ENCODE measurements around the gene NTN4. TPM values are rescaled to one million over a fixed set of nuclear protein-coding genes. Genes with fewer than 3 reads are reported as not detected.

NTN4 gene
- total RNA-seq, 1 donor from 2014 or later = 136 TPM

DNA sequence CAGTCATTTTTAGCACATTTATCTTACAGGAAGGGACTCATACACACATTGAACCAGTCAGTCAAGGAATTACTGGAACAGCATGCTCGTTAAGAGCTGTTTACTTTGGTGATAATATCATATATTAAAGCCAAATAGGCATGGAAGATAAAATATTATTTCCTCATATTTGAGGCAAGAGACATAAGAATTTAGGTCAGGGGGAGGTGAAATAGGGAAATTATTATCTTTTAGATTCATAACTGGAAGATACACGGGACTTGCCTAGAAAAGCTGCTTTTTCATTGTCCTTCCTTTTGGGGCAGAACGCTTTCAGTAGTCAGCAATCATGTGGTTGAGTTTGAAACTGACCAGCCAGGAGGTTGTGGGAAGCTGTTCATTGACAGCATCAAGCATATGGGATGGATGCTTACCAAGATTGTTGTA is 72.5 kb downstream of the NTN4 start:
- H3K27me3 ChIP-seq = no peaks in the 10 kb centered on the region
- no peak overlapping the region for H3K4me3 ChIP-seq
- ATAC-seq (no peak), DNase-seq (no peak)
- TF ChIP-seq, protein P1, sequence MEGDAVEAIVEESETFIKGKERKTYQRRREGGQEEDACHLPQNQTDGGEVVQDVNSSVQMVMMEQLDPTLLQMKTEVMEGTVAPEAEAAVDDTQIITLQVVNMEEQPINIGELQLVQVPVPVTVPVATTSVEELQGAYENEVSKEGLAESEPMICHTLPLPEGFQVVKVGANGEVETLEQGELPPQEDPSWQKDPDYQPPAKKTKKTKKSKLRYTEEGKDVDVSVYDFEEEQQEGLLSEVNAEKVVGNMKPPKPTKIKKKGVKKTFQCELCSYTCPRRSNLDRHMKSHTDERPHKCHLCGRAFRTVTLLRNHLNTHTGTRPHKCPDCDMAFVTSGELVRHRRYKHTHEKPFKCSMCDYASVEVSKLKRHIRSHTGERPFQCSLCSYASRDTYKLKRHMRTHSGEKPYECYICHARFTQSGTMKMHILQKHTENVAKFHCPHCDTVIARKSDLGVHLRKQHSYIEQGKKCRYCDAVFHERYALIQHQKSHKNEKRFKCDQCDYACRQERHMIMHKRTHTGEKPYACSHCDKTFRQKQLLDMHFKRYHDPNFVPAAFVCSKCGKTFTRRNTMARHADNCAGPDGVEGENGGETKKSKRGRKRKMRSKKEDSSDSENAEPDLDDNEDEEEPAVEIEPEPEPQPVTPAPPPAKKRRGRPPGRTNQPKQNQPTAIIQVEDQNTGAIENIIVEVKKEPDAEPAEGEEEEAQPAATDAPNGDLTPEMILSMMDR (IDR thresholded peaks at IDR 0.05) = no peak
- H3K27ac ChIP-seq = no peak overlapping the region
- intact Hi-C loops (cut with DNase I) = no loop called here
- no peaks in the 10 kb centered on the region for H3K4me1 ChIP-seq
- no peaks in the 10 kb centered on the region for H3K9me3 ChIP-seq
- H3K36me3 ChIP-seq = no peaks in the 10 kb centered on the region

DNA sequence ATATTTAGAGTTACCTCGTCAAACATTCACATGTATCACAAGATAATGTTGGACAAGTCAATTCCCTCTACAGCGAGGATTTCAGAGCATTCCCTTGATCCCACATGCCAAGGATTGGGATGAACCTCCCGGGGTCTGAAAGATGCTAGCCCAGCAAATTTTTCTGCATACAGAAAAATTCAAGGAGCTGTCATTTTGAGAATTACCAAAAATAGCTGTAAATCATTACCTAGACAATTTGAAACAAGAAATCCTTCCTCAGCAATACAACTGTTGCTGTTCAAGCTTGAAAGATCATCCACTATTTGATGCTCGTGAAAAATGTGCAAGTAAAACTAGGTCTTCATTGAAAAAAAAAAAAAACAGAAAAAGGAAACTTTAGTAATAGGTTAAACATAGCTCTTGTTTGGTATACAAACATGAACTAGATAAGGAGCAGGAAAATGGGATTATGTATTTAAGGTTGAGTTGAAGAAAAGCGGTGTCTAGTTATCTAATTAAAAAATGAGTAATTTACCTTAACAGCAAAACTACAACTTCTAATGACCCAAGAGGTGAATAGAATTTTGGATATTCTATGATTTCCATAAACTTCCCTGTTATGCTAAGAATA is 73.1 kb downstream of the NTN4 start:
- Histone ChIP-seq H3K4me1 (no peaks in the 10 kb centered on the region), H3K4me3 (no peak overlapping the region), H3K27me3 (no peaks in the 10 kb centered on the region), H3K27ac (no peak overlapping the region), H3K9me3 (no peaks in the 10 kb centered on the region), H3K36me3 (no peaks in the 10 kb centered on the region)
- no peak for DNase-seq
- no peak for ATAC-seq
- intact Hi-C loops (cut with DNase I) = no loop called here
- TF ChIP-seq, protein P1 (IDR thresholded peaks at IDR 0.05) = no peak

DNA sequence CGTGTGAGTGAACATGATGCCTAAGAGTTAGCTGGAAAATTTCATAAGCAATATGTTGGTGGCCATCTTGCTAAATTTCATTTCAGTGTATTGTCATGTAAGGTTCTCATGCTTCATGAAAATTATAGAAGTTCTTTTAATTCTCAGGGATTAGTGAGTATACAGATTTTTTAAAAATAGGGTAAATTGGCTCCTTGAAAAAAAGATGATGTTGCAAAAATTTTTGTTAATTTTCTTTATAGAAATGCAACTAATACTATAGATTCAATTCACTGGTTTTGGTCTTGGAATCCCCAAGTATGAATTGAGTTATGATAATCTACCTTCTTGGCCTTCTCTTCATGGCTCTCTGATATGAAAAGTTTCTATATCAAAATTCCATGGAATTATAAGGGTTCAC is 75.4 kb downstream of the NTN4 start:
- H3K4me3 ChIP-seq = no peak overlapping the region
- H3K4me1 ChIP-seq = no peaks in the 10 kb centered on the region
- H3K27me3 ChIP-seq = no peaks in the 10 kb centered on the region
- no peak for DNase-seq
- H3K36me3 ChIP-seq = no peaks in the 10 kb centered on the region
- ATAC-seq = no peak
- no peaks in the 10 kb centered on the region for H3K9me3 ChIP-seq
- intact Hi-C loops (cut with DNase I) = no loop called here
- TF ChIP-seq, protein P1 (IDR thresholded peaks at IDR 0.05) = no peak
- H3K27ac ChIP-seq = no peak overlapping the region

DNA sequence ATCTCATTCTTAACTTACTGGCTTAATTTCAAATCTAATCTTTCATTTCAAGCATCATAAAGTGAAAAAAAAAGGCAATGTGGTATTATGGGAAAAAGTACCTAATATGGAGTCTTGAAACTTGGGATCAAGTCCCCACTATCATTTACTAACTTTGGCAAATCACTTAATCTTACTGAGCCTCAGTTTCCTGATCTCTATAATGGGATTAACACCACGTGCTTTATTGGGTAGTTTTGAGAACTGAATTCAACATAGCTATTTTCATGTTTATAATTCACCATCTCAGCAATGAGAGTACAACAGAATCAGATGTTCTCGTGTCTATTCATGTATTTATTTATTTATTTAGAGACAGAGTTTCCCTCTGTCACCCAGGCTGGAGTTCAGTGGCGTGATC is 78.3 kb downstream of the NTN4 start:
- no peak for DNase-seq
- Histone ChIP-seq H3K9me3 (no peaks in the 10 kb centered on the region), H3K4me3 (no peak overlapping the region), H3K27ac (no peak overlapping the region), H3K36me3 (peaks cover 7% of the 10 kb centered on the region), H3K27me3 (no peaks in the 10 kb centered on the region), H3K4me1 (no peaks in the 10 kb centered on the region)
- ATAC-seq = no peak
- intact Hi-C loops (cut with DNase I) = no loop called here
- TF ChIP-seq, protein P1 (IDR thresholded peaks at IDR 0.05) = no peak

DNA sequence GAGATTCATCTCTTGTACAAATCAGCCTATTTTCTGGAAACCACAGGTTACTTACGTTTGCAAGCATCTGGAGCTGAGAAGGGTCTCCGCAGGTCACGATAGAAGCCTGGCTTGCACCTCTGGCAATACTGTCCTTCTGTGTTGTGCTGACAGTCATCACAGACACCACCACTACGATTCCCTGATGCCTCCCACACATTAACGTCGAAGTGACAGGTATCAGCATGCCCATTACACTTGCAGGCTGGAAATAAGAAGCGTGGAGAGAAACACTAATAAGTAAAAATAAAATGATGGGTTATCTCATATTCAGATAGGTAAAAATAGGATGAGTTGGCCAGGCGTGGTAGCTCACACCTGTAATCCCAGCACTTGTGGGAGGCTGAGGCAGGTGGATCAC is 80.2 kb downstream of the NTN4 start:
- ATAC-seq (no peak), DNase-seq (no peak)
- no peaks in the 10 kb centered on the region for H3K4me1 ChIP-seq
- peaks cover 7% of the 10 kb centered on the region for H3K36me3 ChIP-seq
- no peaks in the 10 kb centered on the region for H3K27me3 ChIP-seq
- intact Hi-C loops (cut with DNase I) = no loop called here
- no peaks in the 10 kb centered on the region for H3K9me3 ChIP-seq
- TF ChIP-seq, protein P1 (IDR thresholded peaks at IDR 0.05) = no peak
- H3K4me3 ChIP-seq = no peak overlapping the region
- H3K27ac ChIP-seq = no peak overlapping the region

DNA sequence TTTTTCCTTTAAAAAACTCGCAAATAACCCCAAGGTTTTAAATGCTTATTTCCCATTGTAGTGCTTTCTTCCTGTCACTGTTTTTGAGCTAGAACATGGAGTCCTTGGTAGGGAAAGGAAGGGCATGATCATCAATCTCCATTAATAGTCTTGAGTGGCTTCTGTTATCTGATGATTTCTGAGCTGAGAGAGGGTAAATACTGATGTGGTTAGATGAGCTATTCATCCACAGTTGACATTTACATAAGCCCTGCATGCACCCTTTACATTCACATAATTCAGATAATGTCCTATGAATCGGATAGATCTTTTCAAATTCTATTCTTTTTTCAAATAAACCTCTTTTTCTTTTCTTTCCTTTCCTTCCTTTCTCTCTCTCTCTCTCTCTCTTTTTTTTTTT is 81.4 kb downstream of the NTN4 start:
- Histone ChIP-seq H3K36me3 (peaks cover 7% of the 10 kb centered on the region), H3K9me3 (no peaks in the 10 kb centered on the region), H3K4me1 (no peaks in the 10 kb centered on the region), H3K27me3 (no peaks in the 10 kb centered on the region), H3K4me3 (no peak overlapping the region), H3K27ac (no peak overlapping the region)
- TF ChIP-seq, protein P1 (IDR thresholded peaks at IDR 0.05) = no peak
- intact Hi-C loops (cut with DNase I) = no loop called here
- no peak for DNase-seq
- no peak for ATAC-seq

Data from upper lobe of right lung (tissue), 1 donor.